AG20443 (cell line): ENCODE measurements around the gene NUP42.
"Not testable (repeated sequence)": the region's sequence is repeated elsewhere in the genome, so short reads cannot be mapped to it uniquely, and the experiment has no call there.

Experiments
- DNase-seq: peaks from one replicate; pipeline ENCODE4 v3.0.0; 2012; ENCODE audit warnings: low spot score, mixed read lengths

NUP42 gene

GRCh38 chr7:23205577-23205908 lies 23.7 kb downstream of the NUP42 start:
- DNase-seq = no peak

- DNase-seq = no peak
Observed at GRCh38 chr7:23205909-23206767, 24.3 kb downstream of the NUP42 start.

GRCh38 chr7:23207021-23207420 lies 25.2 kb downstream of the NUP42 start:
- no peak for DNase-seq

GRCh38 chr7:23207884-23208283 lies 26.0 kb downstream of the NUP42 start:
- DNase-seq = no peak

GRCh38 chr7:23208316-23208715 lies 26.5 kb downstream of the NUP42 start:
- DNase-seq = no peak

GRCh38 chr7:23210506-23210905 lies 28.7 kb downstream of the NUP42 start:
- DNase-seq = no peak

DNA sequence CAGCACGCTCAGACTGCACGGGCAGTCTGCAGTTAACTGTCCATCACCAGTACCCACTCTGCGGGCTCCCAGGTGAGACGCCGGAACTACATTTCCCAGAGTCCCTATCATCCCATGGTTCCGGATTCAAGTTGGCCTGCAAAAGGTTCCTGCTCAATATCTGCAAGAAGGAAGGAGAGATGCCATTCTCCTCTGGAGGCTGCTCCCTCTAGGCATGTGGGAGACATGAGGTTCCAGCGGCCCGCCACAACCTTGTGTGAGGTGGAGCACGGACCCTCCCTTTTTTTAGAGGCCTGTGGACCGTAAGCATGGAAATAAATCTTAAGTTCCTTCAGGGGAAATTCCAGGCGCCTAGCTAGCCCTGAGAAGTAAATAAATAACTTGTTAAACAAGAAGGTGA lies 29.7 kb downstream of the NUP42 start:
- no peak for DNase-seq

DNA sequence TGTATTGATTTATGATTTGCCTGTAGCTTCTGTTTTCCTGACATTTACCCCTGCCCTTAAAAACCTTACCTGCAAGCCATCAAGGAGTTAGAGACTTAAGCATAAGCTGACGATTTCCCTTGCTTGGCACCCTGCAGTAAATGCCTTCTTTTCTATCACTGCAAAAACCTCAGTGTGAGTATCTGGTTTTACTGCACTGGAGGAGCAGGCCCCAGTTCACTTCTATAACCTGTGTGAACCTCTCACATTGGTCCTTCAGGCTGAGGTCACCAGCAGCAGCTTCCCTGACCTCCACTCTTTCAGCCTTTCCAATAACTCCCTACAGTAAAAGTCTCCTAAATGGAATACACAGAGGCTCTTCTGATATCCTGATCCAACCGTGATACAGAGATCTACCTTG lies 30.5 kb downstream of the NUP42 start:
- no peak for DNase-seq

- no peak for DNase-seq
Observed at GRCh38 chr7:23212841-23213240, 31.0 kb downstream of the NUP42 start.

GRCh38 chr7:23213755-23214154 lies 31.9 kb downstream of the NUP42 start:
- DNase-seq = no peak

GRCh38 chr7:23214423-23214822 lies 32.6 kb downstream of the NUP42 start:
- no peak for DNase-seq

GRCh38 chr7:23214938-23215337 lies 33.1 kb downstream of the NUP42 start:
- DNase-seq = no peak

- DNase-seq = no peak
Observed at GRCh38 chr7:23216021-23216420, 34.2 kb downstream of the NUP42 start.

DNA sequence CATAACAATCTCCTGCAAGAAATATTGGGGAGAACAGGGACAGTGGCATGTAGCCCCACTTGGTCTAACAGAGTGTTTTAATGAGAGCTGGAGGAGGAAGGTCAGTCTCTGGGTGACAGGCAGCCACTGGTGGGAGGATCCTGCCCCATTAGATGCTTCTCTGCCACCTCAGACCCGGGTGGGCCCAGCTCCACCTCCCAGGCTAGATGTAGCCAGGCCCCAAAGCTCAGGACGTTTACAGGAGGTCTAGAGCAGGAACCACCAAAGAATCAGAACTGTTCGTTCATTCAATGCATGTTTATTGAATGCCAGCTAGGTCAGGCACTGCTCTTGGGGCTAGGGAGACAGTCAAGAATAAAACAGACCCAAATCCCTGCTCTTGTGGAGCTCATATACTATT lies 36.3 kb downstream of the NUP42 start:
- DNase-seq = no peak

- no peak for DNase-seq
Observed at GRCh38 chr7:23220690-23221305, 39.0 kb downstream of the NUP42 start.

- DNase-seq = no peak
Observed at GRCh38 chr7:23222439-23223030, 40.7 kb downstream of the NUP42 start.

DNA sequence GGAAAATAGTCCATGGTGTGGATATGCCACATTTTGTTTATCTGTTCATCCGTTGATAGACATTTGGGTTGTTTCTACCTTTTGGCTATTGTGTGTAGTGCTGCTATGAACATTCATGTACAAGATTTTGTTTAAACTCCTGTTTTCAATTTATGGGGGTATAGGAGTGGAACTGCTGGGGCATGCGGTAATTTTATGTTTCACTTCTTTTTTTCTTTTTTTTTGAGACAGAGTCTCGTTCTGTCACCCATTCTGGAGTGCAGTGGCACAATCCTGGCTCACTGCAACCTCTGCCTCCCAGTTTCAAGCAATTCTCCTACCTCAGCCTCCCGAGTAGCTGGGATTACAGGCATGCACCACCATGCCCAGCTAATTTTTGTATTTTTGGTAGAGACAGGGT lies 42.5 kb downstream of the NUP42 start:
- DNase-seq = not testable (repeated sequence)

- DNase-seq = no peak
Observed at GRCh38 chr7:23226844-23227450, 45.1 kb downstream of the NUP42 start.

- no peak for DNase-seq
Observed at GRCh38 chr7:23228412-23228811, 46.6 kb downstream of the NUP42 start.

- DNase-seq = no peak
Observed at GRCh38 chr7:23230641-23231101, 48.8 kb downstream of the NUP42 start.

- DNase-seq = no peak
Observed at GRCh38 chr7:23232966-23233365, 51.1 kb downstream of the NUP42 start.

DNA sequence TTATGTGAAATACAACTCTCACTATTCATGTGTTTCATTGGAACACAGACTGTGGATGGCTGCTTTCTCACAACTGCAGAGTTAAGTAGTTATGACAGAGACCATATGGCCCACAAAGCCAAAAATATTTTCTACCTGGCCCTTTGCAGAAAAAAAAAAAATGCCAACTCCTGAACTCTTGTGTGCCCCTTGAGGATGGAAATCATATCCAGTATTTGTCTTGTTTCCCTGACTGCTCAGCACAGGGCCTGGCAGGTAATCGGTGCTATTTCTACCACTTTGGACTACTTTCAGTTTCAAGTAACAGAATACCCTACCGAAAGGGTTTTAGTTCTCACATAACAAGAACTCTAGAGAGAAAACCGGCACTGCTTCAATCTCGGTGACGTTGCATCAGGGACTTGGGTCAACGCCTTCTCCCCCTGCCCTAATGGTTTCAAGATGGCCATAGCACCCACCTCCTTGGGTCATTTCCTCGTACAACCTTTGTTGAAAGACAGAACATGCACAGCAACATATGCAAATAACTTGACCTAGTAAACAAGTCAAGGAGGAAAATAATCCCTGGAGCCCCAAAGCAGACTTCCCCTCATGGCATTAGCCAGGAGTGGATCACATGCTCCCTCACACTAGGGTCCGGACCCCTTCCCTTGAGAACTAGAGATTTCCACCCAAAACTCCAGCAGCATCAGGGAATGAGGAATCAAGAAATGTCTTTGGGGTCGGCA lies 52.9 kb downstream of the NUP42 start:
- no peak for DNase-seq
